Measurements from ENCODE around the gene NCR3LG1.

NCR3LG1 gene

DNA sequence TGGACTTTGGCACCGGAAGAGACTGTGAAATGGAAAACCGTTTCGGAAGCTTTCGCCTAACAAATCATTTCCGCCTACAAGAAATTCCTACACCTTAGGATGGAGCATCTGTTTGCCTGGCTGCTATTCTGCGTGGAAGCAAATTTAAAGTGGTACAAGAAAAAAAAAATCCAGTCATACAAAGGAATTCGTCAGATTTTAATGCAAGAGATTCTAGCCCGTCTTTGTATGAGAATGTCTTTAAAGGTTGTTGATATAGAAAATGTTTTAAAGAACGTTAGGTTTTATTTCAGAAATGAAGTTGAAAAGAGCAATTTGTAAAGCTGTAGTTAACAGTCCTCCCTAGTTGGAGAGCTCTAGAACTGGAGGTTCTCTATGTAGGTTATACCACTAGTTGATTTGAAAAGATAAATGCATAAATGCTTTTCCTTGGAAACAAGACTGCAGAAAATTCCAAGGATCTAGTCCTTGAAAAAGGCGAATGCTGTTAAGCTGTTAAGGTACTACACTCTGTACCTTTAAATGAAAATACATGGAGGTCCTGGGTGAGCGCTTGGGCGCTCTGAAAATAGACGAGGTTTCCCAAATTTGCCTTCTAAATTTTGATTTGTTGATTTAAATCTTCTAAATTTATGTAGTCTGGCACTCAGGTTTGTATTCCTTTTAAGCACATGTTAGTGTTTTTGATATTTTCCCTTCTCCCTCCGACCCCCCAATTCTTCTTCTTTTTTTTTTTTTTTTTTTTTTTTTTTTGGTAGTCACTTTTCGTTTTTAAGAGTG, 2.4 kb downstream of the NCR3LG1 start:
- peak overlapping the region; percentile 79 for H3K27ac ChIP-seq
- TF ChIP-seq, protein P1, sequence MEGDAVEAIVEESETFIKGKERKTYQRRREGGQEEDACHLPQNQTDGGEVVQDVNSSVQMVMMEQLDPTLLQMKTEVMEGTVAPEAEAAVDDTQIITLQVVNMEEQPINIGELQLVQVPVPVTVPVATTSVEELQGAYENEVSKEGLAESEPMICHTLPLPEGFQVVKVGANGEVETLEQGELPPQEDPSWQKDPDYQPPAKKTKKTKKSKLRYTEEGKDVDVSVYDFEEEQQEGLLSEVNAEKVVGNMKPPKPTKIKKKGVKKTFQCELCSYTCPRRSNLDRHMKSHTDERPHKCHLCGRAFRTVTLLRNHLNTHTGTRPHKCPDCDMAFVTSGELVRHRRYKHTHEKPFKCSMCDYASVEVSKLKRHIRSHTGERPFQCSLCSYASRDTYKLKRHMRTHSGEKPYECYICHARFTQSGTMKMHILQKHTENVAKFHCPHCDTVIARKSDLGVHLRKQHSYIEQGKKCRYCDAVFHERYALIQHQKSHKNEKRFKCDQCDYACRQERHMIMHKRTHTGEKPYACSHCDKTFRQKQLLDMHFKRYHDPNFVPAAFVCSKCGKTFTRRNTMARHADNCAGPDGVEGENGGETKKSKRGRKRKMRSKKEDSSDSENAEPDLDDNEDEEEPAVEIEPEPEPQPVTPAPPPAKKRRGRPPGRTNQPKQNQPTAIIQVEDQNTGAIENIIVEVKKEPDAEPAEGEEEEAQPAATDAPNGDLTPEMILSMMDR (conservative IDR thresholded peaks at IDR 0.05) = no peak
- no peak for TF ChIP-seq ZFX (IDR thresholded peaks at IDR 0.05)

DNA sequence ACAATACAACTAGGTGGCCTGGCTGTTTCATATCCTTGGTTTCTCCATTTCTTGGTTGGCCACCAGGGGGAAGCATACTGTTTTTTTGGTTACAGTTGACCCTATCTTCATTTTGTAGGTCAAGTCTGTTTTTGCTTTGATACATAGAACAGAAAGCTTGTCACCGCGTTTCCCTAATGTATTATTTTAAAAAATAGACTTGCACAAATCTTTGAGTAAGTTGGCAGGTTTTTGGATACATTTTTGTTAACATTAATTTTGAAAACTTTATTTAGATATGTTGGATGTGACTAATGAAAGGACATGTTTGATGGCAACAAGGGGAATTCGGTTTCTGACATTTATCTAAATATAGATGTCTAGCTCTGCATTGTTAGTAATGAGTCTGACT, 3.0 kb downstream of the NCR3LG1 start:
- H3K27ac ChIP-seq = no peak overlapping the region
- TF ChIP-seq, protein P1 (conservative IDR thresholded peaks at IDR 0.05) = peak; percentile 86
- no peak for TF ChIP-seq ZFX (IDR thresholded peaks at IDR 0.05)

DNA sequence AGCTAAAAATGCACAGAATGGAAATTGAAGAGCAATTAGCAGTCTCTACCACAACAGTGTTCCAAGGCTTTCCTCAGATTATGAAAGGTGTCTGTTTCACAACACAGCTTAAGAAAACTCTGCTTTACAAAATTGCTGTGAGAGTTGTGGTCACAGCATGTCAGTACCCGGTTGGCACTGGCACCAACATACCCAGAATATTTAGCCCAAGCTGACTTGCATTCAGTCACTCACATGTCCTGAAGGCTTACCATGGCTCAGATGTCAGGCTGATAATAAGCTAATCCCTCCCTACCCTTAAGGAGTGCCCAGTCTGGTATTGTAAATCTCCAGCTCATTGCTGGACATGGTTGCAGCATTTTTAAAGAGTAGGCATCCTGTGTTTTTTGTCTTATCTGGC, 14.9 kb downstream of the NCR3LG1 start:
- TF ChIP-seq, protein P1 (conservative IDR thresholded peaks at IDR 0.05) = no peak
- no peak overlapping the region for H3K27ac ChIP-seq

DNA sequence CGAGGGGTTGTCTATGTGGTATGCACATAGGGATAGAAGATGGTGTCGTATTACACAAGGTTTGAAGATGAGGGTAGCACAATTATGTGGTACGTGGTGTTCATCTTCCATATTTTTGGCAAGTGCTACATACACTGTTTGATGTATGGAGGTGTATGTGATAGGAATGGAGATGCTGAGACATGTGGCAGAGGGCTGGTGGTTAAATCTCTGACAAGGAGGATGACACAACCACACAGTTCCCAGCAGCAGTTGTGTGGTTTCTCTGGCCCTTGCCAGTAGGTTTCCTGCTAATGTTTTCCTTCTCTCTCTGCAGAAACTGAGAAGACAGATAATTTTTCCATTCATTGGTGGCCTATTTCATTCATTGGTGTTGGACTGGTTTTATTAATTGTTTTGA, 17.0 kb downstream of the NCR3LG1 start:
- TF ChIP-seq, protein P1 (conservative IDR thresholded peaks at IDR 0.05) = no peak
- no peak for TF ChIP-seq ZFX (IDR thresholded peaks at IDR 0.05)
- H3K27ac ChIP-seq = no peak overlapping the region

DNA sequence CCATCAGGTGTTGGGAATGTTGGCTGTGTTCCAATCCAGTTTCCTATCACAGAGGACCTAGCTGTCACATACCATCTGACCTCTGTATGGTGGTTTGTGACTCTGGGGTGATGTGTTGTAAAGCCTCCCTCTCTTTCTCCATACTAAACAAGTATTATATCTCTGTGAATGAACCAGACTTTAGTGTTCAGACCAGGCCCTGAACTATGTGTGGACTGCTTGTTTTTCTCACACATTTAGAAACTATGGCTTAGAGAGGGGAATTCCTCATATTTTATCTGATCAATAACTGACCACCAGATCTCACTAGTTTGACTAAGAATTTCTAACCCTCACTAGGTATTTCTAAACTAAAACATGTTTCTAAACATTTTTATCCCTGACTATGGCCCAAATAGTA, 17.5 kb downstream of the NCR3LG1 start:
- no peak overlapping the region for H3K27ac ChIP-seq
- TF ChIP-seq, protein P1 (conservative IDR thresholded peaks at IDR 0.05) = no peak
- TF ChIP-seq ZFX (IDR thresholded peaks at IDR 0.05) = no peak

DNA sequence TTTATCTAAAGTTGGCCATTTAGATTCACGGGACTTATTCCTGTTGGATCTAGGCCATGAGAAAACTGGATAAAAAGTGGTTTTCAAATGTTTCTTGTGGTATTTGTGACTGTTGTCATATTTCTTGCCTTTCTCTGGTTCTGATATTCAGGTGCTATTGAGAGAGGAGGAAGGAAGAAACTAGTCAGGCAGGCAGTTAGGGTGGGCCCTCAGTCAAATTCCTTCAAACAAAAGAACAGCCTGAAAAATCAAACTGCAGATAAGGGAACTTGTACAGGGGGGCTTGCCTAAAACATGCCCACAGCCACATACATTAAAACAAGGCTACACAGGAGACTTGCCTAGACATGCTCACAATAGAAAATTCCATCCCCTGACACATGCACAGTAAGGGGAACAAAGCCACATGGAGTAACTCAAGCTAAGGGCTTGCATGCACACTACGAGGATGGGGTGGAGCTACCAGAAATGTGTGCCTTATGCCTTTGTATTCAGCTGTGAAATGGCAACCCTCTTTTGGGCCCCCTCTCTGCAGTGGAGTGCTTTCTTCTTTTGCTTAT, 18.2 kb downstream of the NCR3LG1 start:
- TF ChIP-seq, protein P1 (conservative IDR thresholded peaks at IDR 0.05) = no peak
- no peak for TF ChIP-seq ZFX (IDR thresholded peaks at IDR 0.05)
- H3K27ac ChIP-seq = no peak overlapping the region

DNA sequence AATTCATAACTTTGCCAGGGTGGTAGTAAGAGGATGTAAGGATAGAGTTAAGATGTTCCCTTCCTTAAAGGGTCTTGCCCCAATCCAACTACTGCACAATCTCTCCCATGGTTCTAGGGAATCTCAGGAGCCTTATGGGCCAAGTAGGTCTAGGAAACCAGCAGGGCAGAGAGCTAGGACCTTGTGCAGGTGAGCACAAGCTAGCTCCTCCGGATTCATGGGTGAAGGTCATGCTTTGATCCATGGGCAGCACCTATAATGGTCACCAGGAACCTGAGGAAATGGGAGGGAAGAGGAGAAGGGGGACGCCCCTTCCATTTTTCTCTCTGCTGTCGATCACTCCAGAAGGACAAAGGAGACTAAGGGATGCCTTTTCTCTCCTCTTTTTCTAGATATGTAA, 20.0 kb downstream of the NCR3LG1 start:
- TF ChIP-seq, protein P1 (conservative IDR thresholded peaks at IDR 0.05) = no peak
- no peak for TF ChIP-seq ZFX (IDR thresholded peaks at IDR 0.05)
- H3K27ac ChIP-seq = no peak overlapping the region

Measured in C4-2B (cell line).